ENCODE results near the gene DGKG.

Gene DGKG

GRCh38 chr3:186226482-186226881 lies 135.6 kb downstream of the DGKG start:
- no peaks in the 10 kb centered on the region for H3K27me3 ChIP-seq (ENCODE audit: control insufficient read depth in 1 of 2, insufficient read depth in 2 of 2, low read length in 2 of 2)
- no peak overlapping the region for H3K4me3 ChIP-seq (ENCODE audit: low read depth in 1 of 2, low read length in 2 of 2)
- H3K9me3 ChIP-seq (ENCODE audit: low read length), result no peaks in the 10 kb centered on the region
- no peak overlapping the region for H3K9ac ChIP-seq (ENCODE audit: low read length)
- H3K27ac ChIP-seq (ENCODE audit: low read depth, low read length), result no peak overlapping the region
- H3K36me3 ChIP-seq (ENCODE audit: insufficient read depth, low read length), result no peaks in the 10 kb centered on the region
- no peaks in the 10 kb centered on the region for H3K4me1 ChIP-seq (ENCODE audit: insufficient read depth, low read length)

GRCh38 chr3:186225603-186226002 lies 136.4 kb downstream of the DGKG start:
- Histone ChIP-seq H3K27ac (ENCODE audit: low read depth, low read length) (no peak overlapping the region), H3K4me3 (ENCODE audit: low read depth in 1 of 2, low read length in 2 of 2) (no peak overlapping the region), H3K36me3 (ENCODE audit: insufficient read depth, low read length) (no peaks in the 10 kb centered on the region), H3K9me3 (ENCODE audit: low read length) (no peaks in the 10 kb centered on the region), H3K27me3 (ENCODE audit: control insufficient read depth in 1 of 2, insufficient read depth in 2 of 2, low read length in 2 of 2) (no peaks in the 10 kb centered on the region), H3K9ac (ENCODE audit: low read length) (no peak overlapping the region), H3K4me1 (ENCODE audit: insufficient read depth, low read length) (no peaks in the 10 kb centered on the region)

GRCh38 chr3:186224041-186224610 lies 137.9 kb downstream of the DGKG start:
- H3K27ac ChIP-seq (ENCODE audit: low read depth, low read length), result no peak overlapping the region
- H3K4me1 ChIP-seq (ENCODE audit: insufficient read depth, low read length), result no peaks in the 10 kb centered on the region
- no peaks in the 10 kb centered on the region for H3K9me3 ChIP-seq (ENCODE audit: low read length)
- H3K27me3 ChIP-seq (ENCODE audit: control insufficient read depth in 1 of 2, insufficient read depth in 2 of 2, low read length in 2 of 2), result no peaks in the 10 kb centered on the region
- no peak overlapping the region for H3K4me3 ChIP-seq (ENCODE audit: low read depth in 1 of 2, low read length in 2 of 2)
- no peaks in the 10 kb centered on the region for H3K36me3 ChIP-seq (ENCODE audit: insufficient read depth, low read length)
- no peak overlapping the region for H3K9ac ChIP-seq (ENCODE audit: low read length)

GRCh38 chr3:186223476-186223875 lies 138.6 kb downstream of the DGKG start:
- Histone ChIP-seq H3K9ac (ENCODE audit: low read length) (no peak overlapping the region), H3K4me1 (ENCODE audit: insufficient read depth, low read length) (no peaks in the 10 kb centered on the region), H3K9me3 (ENCODE audit: low read length) (no peaks in the 10 kb centered on the region), H3K36me3 (ENCODE audit: insufficient read depth, low read length) (no peaks in the 10 kb centered on the region), H3K27ac (ENCODE audit: low read depth, low read length) (no peak overlapping the region), H3K27me3 (ENCODE audit: control insufficient read depth in 1 of 2, insufficient read depth in 2 of 2, low read length in 2 of 2) (no peaks in the 10 kb centered on the region), H3K4me3 (ENCODE audit: low read depth in 1 of 2, low read length in 2 of 2) (no peak overlapping the region)

- H3K4me3 ChIP-seq (ENCODE audit: low read depth in 1 of 2, low read length in 2 of 2), result no peak overlapping the region
- H3K9me3 ChIP-seq (ENCODE audit: low read length), result no peaks in the 10 kb centered on the region
- H3K9ac ChIP-seq (ENCODE audit: low read length), result no peak overlapping the region
- H3K4me1 ChIP-seq (ENCODE audit: insufficient read depth, low read length), result no peaks in the 10 kb centered on the region
- no peak overlapping the region for H3K27ac ChIP-seq (ENCODE audit: low read depth, low read length)
- H3K36me3 ChIP-seq (ENCODE audit: insufficient read depth, low read length), result no peaks in the 10 kb centered on the region
- H3K27me3 ChIP-seq (ENCODE audit: control insufficient read depth in 1 of 2, insufficient read depth in 2 of 2, low read length in 2 of 2), result no peaks in the 10 kb centered on the region
These were observed 140.2 kb downstream of the DGKG start for GRCh38 chr3:186221760-186222378.

GRCh38 chr3:186220911-186221645 lies 141.0 kb downstream of the DGKG start:
- Histone ChIP-seq H3K9ac (ENCODE audit: low read length) (no peak overlapping the region), H3K4me3 (ENCODE audit: low read depth in 1 of 2, low read length in 2 of 2) (no peak overlapping the region), H3K36me3 (ENCODE audit: insufficient read depth, low read length) (no peaks in the 10 kb centered on the region), H3K9me3 (ENCODE audit: low read length) (no peaks in the 10 kb centered on the region), H3K27me3 (ENCODE audit: control insufficient read depth in 1 of 2, insufficient read depth in 2 of 2, low read length in 2 of 2) (no peaks in the 10 kb centered on the region), H3K4me1 (ENCODE audit: insufficient read depth, low read length) (no peaks in the 10 kb centered on the region), H3K27ac (ENCODE audit: low read depth, low read length) (no peak overlapping the region)

GRCh38 chr3:186220365-186220764 lies 141.7 kb downstream of the DGKG start:
- no peak overlapping the region for H3K4me3 ChIP-seq (ENCODE audit: low read depth in 1 of 2, low read length in 2 of 2)

GRCh38 chr3:186219211-186219638 lies 142.8 kb downstream of the DGKG start:
- Histone ChIP-seq H3K9me3 (ENCODE audit: low read length) (no peaks in the 10 kb centered on the region), H3K9ac (ENCODE audit: low read length) (no peak overlapping the region), H3K27ac (ENCODE audit: low read depth, low read length) (no peak overlapping the region), H3K4me3 (ENCODE audit: low read depth in 1 of 2, low read length in 2 of 2) (no peak overlapping the region), H3K36me3 (ENCODE audit: insufficient read depth, low read length) (no peaks in the 10 kb centered on the region), H3K4me1 (ENCODE audit: insufficient read depth, low read length) (no peaks in the 10 kb centered on the region), H3K27me3 (ENCODE audit: control insufficient read depth in 1 of 2, insufficient read depth in 2 of 2, low read length in 2 of 2) (no peaks in the 10 kb centered on the region)

More at GRCh38 chr3:186220365-186220764, 141.7 kb downstream of the DGKG start:
- no peaks in the 10 kb centered on the region for H3K36me3 ChIP-seq (ENCODE audit: insufficient read depth, low read length)
- no peak overlapping the region for H3K9ac ChIP-seq (ENCODE audit: low read length)
- no peaks in the 10 kb centered on the region for H3K9me3 ChIP-seq (ENCODE audit: low read length)
- no peaks in the 10 kb centered on the region for H3K27me3 ChIP-seq (ENCODE audit: control insufficient read depth in 1 of 2, insufficient read depth in 2 of 2, low read length in 2 of 2)
- H3K4me1 ChIP-seq (ENCODE audit: insufficient read depth, low read length), result no peaks in the 10 kb centered on the region
- no peak overlapping the region for H3K27ac ChIP-seq (ENCODE audit: low read depth, low read length)

GRCh38 chr3:186218421-186218820 lies 143.6 kb downstream of the DGKG start:
- H3K9me3 ChIP-seq (ENCODE audit: low read length), result no peaks in the 10 kb centered on the region
- no peaks in the 10 kb centered on the region for H3K36me3 ChIP-seq (ENCODE audit: insufficient read depth, low read length)
- H3K9ac ChIP-seq (ENCODE audit: low read length), result no peak overlapping the region
- no peaks in the 10 kb centered on the region for H3K27me3 ChIP-seq (ENCODE audit: control insufficient read depth in 1 of 2, insufficient read depth in 2 of 2, low read length in 2 of 2)
- no peak overlapping the region for H3K4me3 ChIP-seq (ENCODE audit: low read depth in 1 of 2, low read length in 2 of 2)
- H3K4me1 ChIP-seq (ENCODE audit: insufficient read depth, low read length), result no peaks in the 10 kb centered on the region
- no peak overlapping the region for H3K27ac ChIP-seq (ENCODE audit: low read depth, low read length)

- Histone ChIP-seq H3K9ac (ENCODE audit: low read length) (no peak overlapping the region), H3K4me3 (ENCODE audit: low read depth in 1 of 2, low read length in 2 of 2) (no peak overlapping the region), H3K27ac (ENCODE audit: low read depth, low read length) (no peak overlapping the region), H3K4me1 (ENCODE audit: insufficient read depth, low read length) (no peaks in the 10 kb centered on the region), H3K27me3 (ENCODE audit: control insufficient read depth in 1 of 2, insufficient read depth in 2 of 2, low read length in 2 of 2) (no peaks in the 10 kb centered on the region), H3K9me3 (ENCODE audit: low read length) (no peaks in the 10 kb centered on the region), H3K36me3 (ENCODE audit: insufficient read depth, low read length) (no peaks in the 10 kb centered on the region)
These were observed 144.2 kb downstream of the DGKG start for GRCh38 chr3:186217820-186218164.

- Histone ChIP-seq H3K36me3 (ENCODE audit: insufficient read depth, low read length) (no peaks in the 10 kb centered on the region), H3K27ac (ENCODE audit: low read depth, low read length) (no peak overlapping the region), H3K27me3 (ENCODE audit: control insufficient read depth in 1 of 2, insufficient read depth in 2 of 2, low read length in 2 of 2) (no peaks in the 10 kb centered on the region), H3K4me1 (ENCODE audit: insufficient read depth, low read length) (no peaks in the 10 kb centered on the region), H3K9ac (ENCODE audit: low read length) (no peak overlapping the region), H3K9me3 (ENCODE audit: low read length) (no peaks in the 10 kb centered on the region), H3K4me3 (ENCODE audit: low read depth in 1 of 2, low read length in 2 of 2) (no peak overlapping the region)
These were observed 144.9 kb downstream of the DGKG start for GRCh38 chr3:186216900-186217819.

All from muscle layer of colon (tissue), 2 donors.